Measurements from ENCODE around the gene FANCD2OS.

DNA sequence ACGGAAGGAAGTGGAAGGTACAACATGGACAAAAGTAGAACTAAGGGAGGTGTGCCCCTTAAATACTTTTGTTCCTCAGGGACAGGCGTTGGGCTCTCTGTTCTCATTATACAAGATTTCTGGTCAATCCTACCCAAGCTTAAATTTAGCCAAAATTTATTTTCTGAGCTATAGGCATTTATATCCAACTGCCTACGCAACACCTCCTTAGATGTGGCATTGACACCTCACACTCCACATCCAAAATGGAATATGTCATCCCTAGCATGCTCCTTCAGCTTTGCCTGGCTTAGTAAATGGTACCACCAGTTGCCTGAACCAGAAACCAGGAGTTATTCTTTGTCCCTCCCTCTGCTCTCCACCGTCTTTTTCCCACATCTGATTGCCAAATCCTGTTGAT lies 26.2 kb downstream of the FANCD2OS start:
- no peak for TF ChIP-seq EP300 (IDR thresholded peaks at IDR 0.05; ENCODE audit: borderline replicate concordance)
- TF ChIP-seq, protein P1, sequence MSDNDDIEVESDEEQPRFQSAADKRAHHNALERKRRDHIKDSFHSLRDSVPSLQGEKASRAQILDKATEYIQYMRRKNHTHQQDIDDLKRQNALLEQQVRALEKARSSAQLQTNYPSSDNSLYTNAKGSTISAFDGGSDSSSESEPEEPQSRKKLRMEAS (IDR thresholded peaks at IDR 0.05), result no peak
- no peak for TF ChIP-seq TAF1 (IDR thresholded peaks at IDR 0.05; ENCODE audit: low read depth)
- no peak for TF ChIP-seq TCF12 (IDR thresholded peaks at IDR 0.05; ENCODE audit: low read depth)
- TF ChIP-seq NFIC (IDR thresholded peaks at IDR 0.05), result no peak
- TF ChIP-seq CREB1 (IDR thresholded peaks at IDR 0.05; ENCODE audit: low read depth), result no peak
- TF ChIP-seq, protein P2, sequence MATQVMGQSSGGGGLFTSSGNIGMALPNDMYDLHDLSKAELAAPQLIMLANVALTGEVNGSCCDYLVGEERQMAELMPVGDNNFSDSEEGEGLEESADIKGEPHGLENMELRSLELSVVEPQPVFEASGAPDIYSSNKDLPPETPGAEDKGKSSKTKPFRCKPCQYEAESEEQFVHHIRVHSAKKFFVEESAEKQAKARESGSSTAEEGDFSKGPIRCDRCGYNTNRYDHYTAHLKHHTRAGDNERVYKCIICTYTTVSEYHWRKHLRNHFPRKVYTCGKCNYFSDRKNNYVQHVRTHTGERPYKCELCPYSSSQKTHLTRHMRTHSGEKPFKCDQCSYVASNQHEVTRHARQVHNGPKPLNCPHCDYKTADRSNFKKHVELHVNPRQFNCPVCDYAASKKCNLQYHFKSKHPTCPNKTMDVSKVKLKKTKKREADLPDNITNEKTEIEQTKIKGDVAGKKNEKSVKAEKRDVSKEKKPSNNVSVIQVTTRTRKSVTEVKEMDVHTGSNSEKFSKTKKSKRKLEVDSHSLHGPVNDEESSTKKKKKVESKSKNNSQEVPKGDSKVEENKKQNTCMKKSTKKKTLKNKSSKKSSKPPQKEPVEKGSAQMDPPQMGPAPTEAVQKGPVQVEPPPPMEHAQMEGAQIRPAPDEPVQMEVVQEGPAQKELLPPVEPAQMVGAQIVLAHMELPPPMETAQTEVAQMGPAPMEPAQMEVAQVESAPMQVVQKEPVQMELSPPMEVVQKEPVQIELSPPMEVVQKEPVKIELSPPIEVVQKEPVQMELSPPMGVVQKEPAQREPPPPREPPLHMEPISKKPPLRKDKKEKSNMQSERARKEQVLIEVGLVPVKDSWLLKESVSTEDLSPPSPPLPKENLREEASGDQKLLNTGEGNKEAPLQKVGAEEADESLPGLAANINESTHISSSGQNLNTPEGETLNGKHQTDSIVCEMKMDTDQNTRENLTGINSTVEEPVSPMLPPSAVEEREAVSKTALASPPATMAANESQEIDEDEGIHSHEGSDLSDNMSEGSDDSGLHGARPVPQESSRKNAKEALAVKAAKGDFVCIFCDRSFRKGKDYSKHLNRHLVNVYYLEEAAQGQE (IDR thresholded peaks at IDR 0.05; ENCODE audit: low read depth), result no peak
- no peak for TF ChIP-seq FOXM1 (IDR thresholded peaks at IDR 0.05; ENCODE audit: borderline replicate concordance, low read depth)

All from Ishikawa (cell line).